Left lung (tissue), 14 donors: ENCODE results near the gene DRAM1. TPM values are rescaled to one million over a fixed set of nuclear protein-coding genes. Genes with fewer than 3 reads are reported as not detected.

Source experiments
- ATAC-seq: fragments of 200-7000 bp; cut with Tn5 transposase; one replicate; pipeline ENCODE4 v1.9.1; 2020; ENCODE audit warnings: moderate library complexity
- DNase-seq, 4 donors: peaks; one replicate each; pipeline ENCODE4 v3.0.0-alpha.2; 2013 to 2020
- H3K27ac ChIP-seq, 2 donors: fragments of 200-600 bp; sonication (generic) in 1 of 2; one replicate each; pipeline versions ENCODE4 v1.5.0 to v1.8.0; 2020 to 2021
- H3K27me3 ChIP-seq, 2 donors: fragments of 200-600 bp; sonication (generic) in 1 of 2; one replicate each; pipeline versions ENCODE4 v1.5.0 to v1.8.0; 2020 to 2021
- H3K36me3 ChIP-seq, 2 donors: fragments of 200-600 bp; sonication (generic) in 1 of 2; one replicate each; pipeline versions ENCODE4 v1.5.0 to v1.8.0; 2020 to 2021
- H3K4me1 ChIP-seq, 2 donors: fragments of 200-600 bp; one replicate each; pipeline ENCODE4 v1.8.0; 2021
- H3K4me3 ChIP-seq, 2 donors: fragments of 200-600 bp; sonication (generic) in 1 of 2; one replicate each; pipeline versions ENCODE4 v1.5.0 to v1.8.0; 2020 to 2021; ENCODE audit warnings: mild to moderate bottlenecking in 1 of 2
- H3K9me3 ChIP-seq, 2 donors: fragments of 200-600 bp; sonication (generic) in 1 of 2; one replicate each; pipeline versions ENCODE4 v1.5.0 to v1.8.0; 2020 to 2021
- intact Hi-C, 2 donors: fragments of 100-400 bp; cut with DNase I; formaldehyde crosslinking; loops; one replicate each; pipeline versions ENCODE4 v1.11.2 to v1.14.2; 2022
- long read RNA-seq, 12 donors: library from polyadenylated mRNA in 2 of 12; unstranded in 2 of 12; transcript quantifications; one replicate each; pipeline ENCODE4 v2.0.0 and lab custom pipeline, GENCODE V29; 2019 to 2026
- polyA plus RNA-seq, 6 donors: library from polyadenylated mRNA; unstranded; fragments of 120-200 nt; gene quantifications; one replicate each; pipeline ENCODE4 v1.2.1, GENCODE V29; 2013; ENCODE audit not compliant: insufficient read length in 6 of 6
- total RNA-seq, 2 donors: library from RNA; stranded (reverse); fragmentation: NEBNext Ultra II Directional; extraction: Animal tissue kit (Norgen Biotek cat#: 25700); gene quantifications; one replicate each; pipeline ENCODE4 v1.2.1, GENCODE V29; 2021
- TF ChIP-seq, protein P1 (sequence below), 2 donors: fragments of 200-600 bp; sonication (generic) in 1 of 2; IDR thresholded peaks; one replicate each; pipeline versions ENCODE4 v1.5.0 to v1.8.0; 2021; ENCODE audit warnings: antibody characterized with exemption in 2 of 2
- donor health status: DM: no; HTN: yes; CAD: no.
- donor health status: DM: no; HTN: no; CAD: no.

The DRAM1 gene, protein sequence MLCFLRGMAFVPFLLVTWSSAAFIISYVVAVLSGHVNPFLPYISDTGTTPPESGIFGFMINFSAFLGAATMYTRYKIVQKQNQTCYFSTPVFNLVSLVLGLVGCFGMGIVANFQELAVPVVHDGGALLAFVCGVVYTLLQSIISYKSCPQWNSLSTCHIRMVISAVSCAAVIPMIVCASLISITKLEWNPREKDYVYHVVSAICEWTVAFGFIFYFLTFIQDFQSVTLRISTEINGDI
- 100 to 1,000 TPM; 115 to 167 TPM for total RNA-seq
- 10 to 100 TPM; 19.6 to 29.2 (median 24.4) TPM for polyA plus RNA-seq
- long read RNA-seq, donor 1, transcript DRAM1-201 (7 exons, 3,519 nt): major isoform, 8 of 66 reads
- long read RNA-seq, donor 1, partial matches to known transcripts: 30 of 66 reads
- long read RNA-seq, donor 1, other reads (novel, unspliced or antisense): 28 of 66 reads
- long read RNA-seq, donor 2, transcript DRAM1-201 (7 exons, 3,519 nt): major isoform, 8 of 89 reads
- long read RNA-seq, donor 2, partial matches to known transcripts: 41 of 89 reads
- long read RNA-seq, donor 2, other reads (novel, unspliced or antisense): 40 of 89 reads
- long read RNA-seq, donor 3, partial matches to known transcripts: 17 of 45 reads
- long read RNA-seq, donor 3, other reads (novel, unspliced or antisense): 25 of 45 reads
- long read RNA-seq, donor 4, transcript DRAM1-201 (7 exons, 3,519 nt): major isoform, 28 of 53 reads
- long read RNA-seq, donor 4, partial matches to known transcripts: 6 of 53 reads
- long read RNA-seq, donor 4, other reads (novel, unspliced or antisense): 18 of 53 reads
- long read RNA-seq, donor 5, partial matches to known transcripts: 24 of 42 reads
- long read RNA-seq, donor 5, other reads (novel, unspliced or antisense): 14 of 42 reads
- long read RNA-seq, donor 6, transcript DRAM1-201 (7 exons, 3,519 nt): major isoform, 7 of 85 reads
- long read RNA-seq, donor 6, partial matches to known transcripts: 36 of 85 reads
- long read RNA-seq, donor 6, other reads (novel, unspliced or antisense): 42 of 85 reads
- long read RNA-seq, donor 7, partial matches to known transcripts: 0 of 3 reads
- long read RNA-seq, donor 7, other reads (novel, unspliced or antisense): 0 of 3 reads
- long read RNA-seq, donor 8, transcript DRAM1-201 (7 exons, 3,519 nt): major isoform, 5 of 6 reads
- long read RNA-seq, donor 8, partial matches to known transcripts: 0 of 6 reads
- long read RNA-seq, donor 8, other reads (novel, unspliced or antisense): 0 of 6 reads
- long read RNA-seq, donor 9: 0 reads
- long read RNA-seq, donor 10, transcript DRAM1-201 (7 exons, 3,519 nt): major isoform, 11 of 30 reads
- long read RNA-seq, donor 10, partial matches to known transcripts: 8 of 30 reads
- long read RNA-seq, donor 10, other reads (novel, unspliced or antisense): 11 of 30 reads
- long read RNA-seq, donor 11, partial matches to known transcripts: 54 of 67 reads
- long read RNA-seq, donor 11, other reads (novel, unspliced or antisense): 12 of 67 reads
- long read RNA-seq, donor 12, transcript DRAM1-201 (7 exons, 3,519 nt): major isoform, 10 of 69 reads
- long read RNA-seq, donor 12, partial matches to known transcripts: 34 of 69 reads
- long read RNA-seq, donor 12, other reads (novel, unspliced or antisense): 25 of 69 reads

DNA sequence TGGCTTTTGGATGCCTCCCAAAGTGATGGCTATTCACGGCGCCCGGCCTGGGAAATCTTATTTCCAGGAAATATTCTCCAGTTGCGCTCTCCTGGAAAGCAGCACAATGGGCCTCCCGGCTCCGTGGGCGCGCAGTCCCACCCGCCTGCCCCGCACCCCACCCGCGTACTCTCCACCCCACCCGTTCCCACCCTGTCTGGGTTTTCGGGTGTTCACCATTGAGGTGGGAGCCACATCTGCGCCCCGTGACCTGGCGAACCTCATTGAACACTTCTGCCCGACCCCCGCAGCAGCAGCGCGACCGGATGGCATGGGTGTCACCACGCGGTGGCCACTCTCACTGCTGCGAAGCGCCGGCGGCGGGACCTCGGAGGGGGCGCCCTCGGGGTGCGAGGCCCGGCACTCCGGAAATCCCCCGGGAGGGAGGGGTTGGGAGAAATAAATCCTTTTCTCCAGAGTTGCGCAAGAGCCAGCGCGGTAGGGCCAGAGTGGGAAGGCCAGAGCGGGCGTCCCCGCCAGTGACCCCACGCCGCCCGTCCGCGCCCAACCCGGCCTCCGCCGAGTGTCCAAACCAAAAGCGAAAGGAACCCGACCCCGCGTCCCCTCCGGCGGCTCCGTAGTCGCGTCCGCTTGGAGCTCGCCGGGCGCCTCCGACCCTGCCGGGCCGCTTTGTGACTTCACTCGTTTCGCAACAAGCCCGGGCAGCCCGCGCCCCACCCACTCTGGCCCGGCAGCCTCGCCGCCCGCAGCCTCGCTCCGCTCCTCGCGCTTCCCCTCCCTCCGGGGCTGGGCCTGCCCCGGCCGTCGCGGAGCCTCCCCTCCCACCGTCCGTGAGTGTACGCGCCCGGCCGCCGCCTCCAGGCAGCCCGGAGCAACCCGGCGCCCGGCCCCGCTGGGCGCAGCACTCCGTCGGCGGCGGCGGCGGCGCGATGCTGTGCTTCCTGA lies at the start of gene DRAM1:
DRAM1 (plus strand) TSS at position 720 of the 945 bp plus-strand sequence; CDS start at position 930, 210 bp downstream.
- peak; percentile 87 for ATAC-seq
- TF ChIP-seq, protein P1, sequence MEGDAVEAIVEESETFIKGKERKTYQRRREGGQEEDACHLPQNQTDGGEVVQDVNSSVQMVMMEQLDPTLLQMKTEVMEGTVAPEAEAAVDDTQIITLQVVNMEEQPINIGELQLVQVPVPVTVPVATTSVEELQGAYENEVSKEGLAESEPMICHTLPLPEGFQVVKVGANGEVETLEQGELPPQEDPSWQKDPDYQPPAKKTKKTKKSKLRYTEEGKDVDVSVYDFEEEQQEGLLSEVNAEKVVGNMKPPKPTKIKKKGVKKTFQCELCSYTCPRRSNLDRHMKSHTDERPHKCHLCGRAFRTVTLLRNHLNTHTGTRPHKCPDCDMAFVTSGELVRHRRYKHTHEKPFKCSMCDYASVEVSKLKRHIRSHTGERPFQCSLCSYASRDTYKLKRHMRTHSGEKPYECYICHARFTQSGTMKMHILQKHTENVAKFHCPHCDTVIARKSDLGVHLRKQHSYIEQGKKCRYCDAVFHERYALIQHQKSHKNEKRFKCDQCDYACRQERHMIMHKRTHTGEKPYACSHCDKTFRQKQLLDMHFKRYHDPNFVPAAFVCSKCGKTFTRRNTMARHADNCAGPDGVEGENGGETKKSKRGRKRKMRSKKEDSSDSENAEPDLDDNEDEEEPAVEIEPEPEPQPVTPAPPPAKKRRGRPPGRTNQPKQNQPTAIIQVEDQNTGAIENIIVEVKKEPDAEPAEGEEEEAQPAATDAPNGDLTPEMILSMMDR (IDR thresholded peaks at IDR 0.05): peak in 1 of 2 donors; percentile 10
- intact Hi-C loops: no loop called here

DNA sequence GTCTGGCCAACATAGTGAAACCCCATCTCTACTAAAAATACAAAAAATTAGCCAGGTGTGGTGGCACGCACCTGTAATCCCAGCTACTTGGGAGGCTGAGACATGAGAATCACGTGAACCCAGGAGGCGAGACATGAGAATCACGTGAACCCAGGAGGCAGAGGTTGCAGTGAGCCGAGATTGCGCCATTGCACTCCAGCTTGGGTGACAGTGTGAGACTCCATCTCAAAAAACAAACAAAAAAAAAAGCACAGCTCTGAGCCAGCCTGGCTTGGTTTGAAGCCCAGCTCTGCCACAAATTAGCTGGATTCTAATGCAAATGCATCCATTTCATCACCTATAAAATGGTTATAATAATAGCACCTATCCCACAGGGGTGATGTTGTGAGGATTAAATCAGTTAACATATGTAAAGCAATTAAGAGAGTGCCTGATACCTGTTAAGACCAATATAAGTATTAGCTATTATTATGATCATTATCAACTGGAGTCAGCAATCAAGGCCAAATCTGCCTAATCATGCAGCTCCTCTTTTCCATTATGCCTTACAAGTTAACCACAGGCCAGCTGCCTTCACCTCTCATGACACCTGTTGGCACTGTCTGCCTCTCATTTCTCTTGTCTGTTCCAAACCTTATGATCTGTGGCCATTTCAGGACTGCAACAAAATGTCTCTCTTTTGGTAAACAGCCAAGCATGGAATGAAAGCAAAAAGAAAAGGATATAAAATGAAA lies 48.8 kb upstream of the DRAM1 start:
- Histone ChIP-seq H3K27me3 (no peaks in the 10 kb centered on the region), H3K4me3 (peak overlapping the region in 1 of 2 donors; percentile 81), H3K4me1 (peaks cover 12 to 67% of the 10 kb centered on the region in 2 donors), H3K36me3 (no peaks in the 10 kb centered on the region), H3K27ac (no peak overlapping the region), H3K9me3 (no peaks in the 10 kb centered on the region)
- intact Hi-C loops: no loop called here
- ATAC-seq: no peak
- TF ChIP-seq, protein P1 (IDR thresholded peaks at IDR 0.05): no peak
- no peak for DNase-seq

More for the DNA sequence above, at the start of gene DRAM1:
- Histone ChIP-seq H3K4me3 (peak within 1 kb of the TSS; percentile 65 to 67), H3K4me1 (peaks cover 13 to 67% of the 10 kb centered on the region in 2 donors), H3K36me3 (peaks cover 0 to 16% of the 10 kb centered on the region in 2 donors), H3K27ac (peak within 1 kb of the TSS; percentile 99), H3K9me3 (no peaks in the 10 kb centered on the region), H3K27me3 (no peaks in the 10 kb centered on the region)
- DNase-seq: peak; percentile 87 to 100 (median 94)

DNA sequence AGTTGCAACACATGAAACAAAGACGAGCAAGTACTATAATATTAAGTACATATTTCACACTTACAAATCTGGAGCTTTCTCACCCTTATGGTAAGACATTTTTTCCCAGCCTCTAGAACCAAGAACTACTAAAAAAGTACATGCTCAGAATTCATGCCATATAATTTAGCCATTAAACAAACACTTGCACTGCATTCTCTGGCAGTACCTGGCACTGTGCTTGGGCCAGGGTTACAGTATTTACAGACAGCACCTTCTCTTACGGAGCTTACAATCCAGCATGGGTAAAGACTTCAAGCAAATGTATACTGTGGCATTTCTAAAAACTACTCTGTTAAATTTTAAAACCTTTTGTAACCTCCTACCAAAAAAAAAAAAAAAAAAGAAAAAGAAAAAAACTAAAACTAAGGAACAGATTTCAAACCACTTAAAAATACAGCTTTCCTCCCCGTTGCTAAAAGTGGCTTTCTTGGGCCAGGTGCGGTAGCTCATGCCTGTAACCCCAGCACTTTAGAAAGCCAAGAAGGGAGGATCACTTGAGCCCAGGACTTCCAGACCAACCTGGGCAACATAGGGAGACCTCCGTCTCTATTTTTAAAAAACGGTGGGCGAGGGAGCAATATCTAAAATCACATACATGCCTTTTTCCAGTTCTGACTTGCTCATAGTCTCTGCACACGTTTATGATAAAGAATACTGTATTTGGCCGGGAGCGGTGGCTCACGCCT lies 47.6 kb upstream of the DRAM1 start:
- Histone ChIP-seq H3K4me3 (peak overlapping the region; percentile 81 to 82), H3K27me3 (no peaks in the 10 kb centered on the region), H3K36me3 (no peaks in the 10 kb centered on the region), H3K4me1 (peaks cover 8 to 56% of the 10 kb centered on the region in 2 donors), H3K27ac (peak overlapping the region; percentile 87 to 93), H3K9me3 (no peaks in the 10 kb centered on the region)
- TF ChIP-seq, protein P1 (IDR thresholded peaks at IDR 0.05): no peak
- peak in 2 of 4 donors; percentile 25 to 29 for DNase-seq
- ATAC-seq: peak; percentile 64
- intact Hi-C loops: loop anchor here (2.0 to 10.0 kb wide), 3 partner anchors 55 to 415 kb away; no protein-coding TSS in a partner anchor
